SK-N-SH treated with all-trans-retinoic acid at 6 μM for 48 hours (cell line): ENCODE results near the gene HMGN1.

Experiments
- ARNTL ChIP-seq: fragments of 450-650 bp; formaldehyde crosslinking; IDR thresholded peaks from 2 replicates; pipeline ENCODE4 v1.5.0; 2020; ENCODE audit warnings: low read depth, mild to moderate bottlenecking, moderate library complexity, borderline replicate concordance
- BACH2 ChIP-seq: fragments of 250-450 bp; sonication (Bioruptor Pico); IDR thresholded peaks from 2 replicates; pipeline ENCODE4 v1.9.0; 2021; ENCODE audit warnings: mild to moderate bottlenecking, borderline replicate concordance
- CREB5 ChIP-seq: fragments of 250-450 bp; sonication (Bioruptor Pico); IDR thresholded peaks from 2 replicates; pipeline ENCODE4 v1.5.1; 2020; ENCODE audit warnings: low read depth, mild to moderate bottlenecking, moderate library complexity
- CSDC2 ChIP-seq: fragments of 250-450 bp; sonication (Bioruptor Pico); IDR thresholded peaks from 2 replicates; pipeline ENCODE4 v1.5.0; 2020; ENCODE audit warnings: mild to moderate bottlenecking, moderate library complexity
- PATZ1 ChIP-seq: fragments of 250-450 bp; sonication (Bioruptor Pico); IDR thresholded peaks from 2 replicates; pipeline ENCODE4 v1.8.0; 2020; ENCODE audit warnings: mild to moderate bottlenecking, moderate library complexity, borderline replicate concordance
- POU6F1 ChIP-seq: fragments of 250-450 bp; sonication (Bioruptor Pico); IDR thresholded peaks from 2 replicates; pipeline ENCODE4 v1.8.0; 2021; ENCODE audit warnings: low read depth, mild to moderate bottlenecking, moderate library complexity, borderline replicate concordance
- RARB ChIP-seq: fragments of 250-450 bp; sonication (Bioruptor Pico); IDR thresholded peaks from 2 replicates; pipeline ENCODE4 v1.8.0; 2021; ENCODE audit warnings: mild to moderate bottlenecking, moderate library complexity
- TOX ChIP-seq: fragments of 250-450 bp; sonication (Bioruptor Pico); IDR thresholded peaks from 2 replicates; pipeline ENCODE4 v1.8.0; 2021; ENCODE audit warnings: mild to moderate bottlenecking, moderate library complexity, borderline replicate concordance
- TSHZ2 ChIP-seq: fragments of 250-450 bp; sonication (Bioruptor Pico); IDR thresholded peaks from 2 replicates; pipeline ENCODE4 v1.5.0; 2020; ENCODE audit warnings: mild to moderate bottlenecking, moderate library complexity
- ZFP3 ChIP-seq: fragments of 250-450 bp; sonication (Bioruptor Pico); IDR thresholded peaks from 2 replicates; pipeline ENCODE4 v1.5.0; 2020; ENCODE audit warnings: mild to moderate bottlenecking, moderate library complexity
- ZNF565 ChIP-seq: fragments of 450-650 bp; formaldehyde crosslinking; conservative IDR thresholded peaks from 2 replicates; pipeline ENCODE4 v1.5.0; 2020; ENCODE audit warnings: low read depth, mild to moderate bottlenecking, moderate library complexity
- ZNF70 ChIP-seq: fragments of 450-650 bp; formaldehyde crosslinking; IDR thresholded peaks from 2 replicates; pipeline ENCODE4 v1.5.0; 2020; ENCODE audit warnings: mild to moderate bottlenecking, moderate library complexity
- ZNF8 ChIP-seq: fragments of 450-650 bp; formaldehyde crosslinking; IDR thresholded peaks from 2 replicates; pipeline ENCODE4 v1.5.0; 2020; ENCODE audit warnings: mild to moderate bottlenecking, moderate library complexity
- TF ChIP-seq, protein P1 (sequence below): fragments of 250-450 bp; sonication (Bioruptor Pico); IDR thresholded peaks from 2 replicates; pipeline ENCODE4 v1.5.1; 2021; ENCODE audit warnings: mild to moderate bottlenecking, moderate library complexity

GRCh38 chr21:39344848-39345247, 4.0 kb downstream of the HMGN1 start:
- no peak for TF ChIP-seq RARB
- no peak for TF ChIP-seq ZNF70 (CRISPR knock-in tag)
- TF ChIP-seq PATZ1 (CRISPR knock-in tag), result no peak
- no peak for TF ChIP-seq ZNF565 (CRISPR knock-in tag)
- TF ChIP-seq TOX (CRISPR knock-in tag), result no peak
- TF ChIP-seq, protein P1, sequence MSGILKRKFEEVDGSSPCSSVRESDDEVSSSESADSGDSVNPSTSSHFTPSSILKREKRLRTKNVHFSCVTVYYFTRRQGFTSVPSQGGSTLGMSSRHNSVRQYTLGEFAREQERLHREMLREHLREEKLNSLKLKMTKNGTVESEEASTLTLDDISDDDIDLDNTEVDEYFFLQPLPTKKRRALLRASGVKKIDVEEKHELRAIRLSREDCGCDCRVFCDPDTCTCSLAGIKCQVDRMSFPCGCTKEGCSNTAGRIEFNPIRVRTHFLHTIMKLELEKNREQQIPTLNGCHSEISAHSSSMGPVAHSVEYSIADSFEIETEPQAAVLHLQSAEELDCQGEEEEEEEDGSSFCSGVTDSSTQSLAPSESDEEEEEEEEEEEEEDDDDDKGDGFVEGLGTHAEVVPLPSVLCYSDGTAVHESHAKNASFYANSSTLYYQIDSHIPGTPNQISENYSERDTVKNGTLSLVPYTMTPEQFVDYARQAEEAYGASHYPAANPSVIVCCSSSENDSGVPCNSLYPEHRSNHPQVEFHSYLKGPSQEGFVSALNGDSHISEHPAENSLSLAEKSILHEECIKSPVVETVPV (CRISPR knock-in tag), result no peak
- TF ChIP-seq ZFP3, result no peak
- TF ChIP-seq ARNTL (CRISPR knock-in tag), result no peak
- no peak for TF ChIP-seq TSHZ2 (CRISPR knock-in tag)
- TF ChIP-seq POU6F1 (CRISPR knock-in tag), result no peak
- TF ChIP-seq CSDC2 (CRISPR knock-in tag), result no peak
- no peak for TF ChIP-seq CREB5 (CRISPR knock-in tag)
- no peak for TF ChIP-seq ZNF8 (CRISPR knock-in tag)
- no peak for TF ChIP-seq BACH2 (CRISPR knock-in tag)
